PFSK-1 (cell line): Measurements from ENCODE around the gene NLGN3.

Source experiments
- FOXP2 ChIP-seq: optimal IDR thresholded peaks from 2 replicates; pipeline ENCODE3; 2011; ENCODE audit warnings: borderline replicate concordance, control low read depth, inconsistent platforms; ENCODE audit not compliant: insufficient read depth; ENCODE audit errors: extremely low read length, extremely low read depth
- POLR2AphosphoS5 ChIP-seq: IDR thresholded peaks from 2 replicates; pipeline ENCODE4 v1.6.1; 2012; ENCODE audit warnings: low read depth, mild to moderate bottlenecking, control low read depth, low read length, moderate library complexity
- REST ChIP-seq, 2 experiments: IDR thresholded peaks; 2 replicates each; pipeline versions ENCODE4 v1.6.1 to v1.8.0; 2011 to 2012; ENCODE audit warnings: low read depth in 2 of 2, low read length in 2 of 2, control low read depth in 1 of 2, inconsistent platforms in 1 of 2, mild to moderate bottlenecking in 1 of 2, moderate library complexity in 1 of 2; ENCODE audit not compliant: insufficient read depth in 1 of 2
- SIN3A ChIP-seq: IDR thresholded peaks from 2 replicates; pipeline ENCODE4 v1.6.1; 2012; ENCODE audit warnings: mild to moderate bottlenecking, low read length, moderate library complexity, borderline replicate concordance; ENCODE audit not compliant: insufficient read depth
- TAF1 ChIP-seq: IDR thresholded peaks from 2 replicates; pipeline ENCODE4 v1.6.1; 2012; ENCODE audit warnings: low read length, control low read depth, borderline replicate concordance; ENCODE audit not compliant: insufficient read depth

GRCh38 chrX:71107762-71108360 lies 36.8 kb upstream of the NLGN3 start:
- TF ChIP-seq SIN3A (no peak), POLR2AphosphoS5 (no peak), REST (IDR thresholded peaks at IDR 0.05; ENCODE audit: insufficient read depth in 1 of 2, low read depth in 2 of 2, low read length in 2 of 2) (no peak), TAF1 (no peak), FOXP2 (no peak)
